Activated CD4-positive, alpha-beta T cell treated with anti-CD3 and anti-CD28 coated beads, Interleukin-10, Interleukin-2, amounts not matched to agents 100 ng/mL and 50 ng/mL, durations not matched to agents 16 hours and 8 hours (primary cell): ENCODE data around the gene KCMF1.

Experiments
- DNase-seq: peaks from one replicate; pipeline ENCODE4 v3.0.0-alpha.2; 2020

KCMF1 gene

GRCh38 chr2:85088921-85089320 is 118.0 kb downstream of the KCMF1 start:
- no peak for DNase-seq

- DNase-seq = no peak
These were observed 118.6 kb downstream of the KCMF1 start for GRCh38 chr2:85089585-85089984.

- DNase-seq = no peak
These were observed 120.9 kb downstream of the KCMF1 start for GRCh38 chr2:85091838-85092237.

- no peak for DNase-seq
These were observed 124.1 kb downstream of the KCMF1 start for GRCh38 chr2:85095094-85095493.

GRCh38 chr2:85096616-85097015 is 125.7 kb downstream of the KCMF1 start:
- no peak for DNase-seq

GRCh38 chr2:85104228-85104627 is 133.3 kb downstream of the KCMF1 start:
- DNase-seq = no peak

GRCh38 chr2:85106489-85107180 is 135.7 kb downstream of the KCMF1 start:
- DNase-seq = no peak
